GM23338 (cell line): ENCODE data around the gene PVRIG.

ENCODE experiments used
- EZH2 ChIP-seq: fragments of 200-600 bp; sonication (generic); IDR thresholded peaks from one replicate; pipeline ENCODE4 v1.8.0; 2017; ENCODE audit warnings: antibody characterized with exemption, mild to moderate bottlenecking, low read depth; ENCODE audit not compliant: unreplicated experiment
- EZH2phosphoT487 ChIP-seq: fragments of 200-600 bp; sonication (generic); IDR thresholded peaks from one replicate; pipeline ENCODE4 v1.8.1; 2018; ENCODE audit warnings: antibody characterized with exemption; ENCODE audit not compliant: unreplicated experiment
- POLR2AphosphoS5 ChIP-seq: IDR thresholded peaks from 2 replicates; pipeline ENCODE4 v1.6.1; 2016; ENCODE audit warnings: antibody characterized with exemption, low read depth
- TF ChIP-seq, protein P1 (sequence below), 2 experiments: fragments of 200-600 bp in 1 of 2; sonication (generic) in 1 of 2; conservative IDR thresholded peaks; 2 replicates each; pipeline versions ENCODE4 v1.5.1 to v1.6.1; 2016 to 2017; ENCODE audit warnings: antibody characterized with exemption in 2 of 2, low read depth in 2 of 2, mild to moderate bottlenecking in 2 of 2, moderate library complexity in 1 of 2
- TF ChIP-seq, protein P2 (sequence below): IDR thresholded peaks from one replicate; pipeline ENCODE4 v1.6.1; 2018; ENCODE audit warnings: antibody characterized with exemption; ENCODE audit not compliant: unreplicated experiment

DNA sequence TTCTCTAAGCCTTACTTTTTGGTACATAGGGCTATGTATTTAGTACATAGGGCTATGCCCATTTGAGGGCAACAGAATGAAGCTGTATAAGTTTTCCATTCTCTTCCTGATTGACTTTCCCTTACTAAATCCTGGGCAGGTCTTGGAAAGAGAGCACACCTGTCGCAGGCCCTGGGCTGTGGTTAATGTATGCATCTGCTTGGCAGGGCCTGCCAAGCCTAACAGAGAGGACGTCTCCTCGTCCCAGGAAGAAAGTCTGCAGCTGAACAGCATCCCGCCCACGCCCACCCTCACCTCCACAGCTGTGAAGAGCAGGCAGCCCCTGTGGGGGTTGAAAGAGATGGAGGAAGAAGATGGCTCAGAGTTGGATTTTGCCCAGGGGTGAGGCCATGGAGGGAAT is 8.9 kb upstream of the PVRIG start:
- TF ChIP-seq, protein P1, sequence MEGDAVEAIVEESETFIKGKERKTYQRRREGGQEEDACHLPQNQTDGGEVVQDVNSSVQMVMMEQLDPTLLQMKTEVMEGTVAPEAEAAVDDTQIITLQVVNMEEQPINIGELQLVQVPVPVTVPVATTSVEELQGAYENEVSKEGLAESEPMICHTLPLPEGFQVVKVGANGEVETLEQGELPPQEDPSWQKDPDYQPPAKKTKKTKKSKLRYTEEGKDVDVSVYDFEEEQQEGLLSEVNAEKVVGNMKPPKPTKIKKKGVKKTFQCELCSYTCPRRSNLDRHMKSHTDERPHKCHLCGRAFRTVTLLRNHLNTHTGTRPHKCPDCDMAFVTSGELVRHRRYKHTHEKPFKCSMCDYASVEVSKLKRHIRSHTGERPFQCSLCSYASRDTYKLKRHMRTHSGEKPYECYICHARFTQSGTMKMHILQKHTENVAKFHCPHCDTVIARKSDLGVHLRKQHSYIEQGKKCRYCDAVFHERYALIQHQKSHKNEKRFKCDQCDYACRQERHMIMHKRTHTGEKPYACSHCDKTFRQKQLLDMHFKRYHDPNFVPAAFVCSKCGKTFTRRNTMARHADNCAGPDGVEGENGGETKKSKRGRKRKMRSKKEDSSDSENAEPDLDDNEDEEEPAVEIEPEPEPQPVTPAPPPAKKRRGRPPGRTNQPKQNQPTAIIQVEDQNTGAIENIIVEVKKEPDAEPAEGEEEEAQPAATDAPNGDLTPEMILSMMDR (conservative IDR thresholded peaks at IDR 0.05; ENCODE audit: low read depth in 2 of 2), result no peak
- TF ChIP-seq EZH2 (no peak), POLR2AphosphoS5 (no peak), EZH2phosphoT487 (no peak)
- TF ChIP-seq, protein P2, sequence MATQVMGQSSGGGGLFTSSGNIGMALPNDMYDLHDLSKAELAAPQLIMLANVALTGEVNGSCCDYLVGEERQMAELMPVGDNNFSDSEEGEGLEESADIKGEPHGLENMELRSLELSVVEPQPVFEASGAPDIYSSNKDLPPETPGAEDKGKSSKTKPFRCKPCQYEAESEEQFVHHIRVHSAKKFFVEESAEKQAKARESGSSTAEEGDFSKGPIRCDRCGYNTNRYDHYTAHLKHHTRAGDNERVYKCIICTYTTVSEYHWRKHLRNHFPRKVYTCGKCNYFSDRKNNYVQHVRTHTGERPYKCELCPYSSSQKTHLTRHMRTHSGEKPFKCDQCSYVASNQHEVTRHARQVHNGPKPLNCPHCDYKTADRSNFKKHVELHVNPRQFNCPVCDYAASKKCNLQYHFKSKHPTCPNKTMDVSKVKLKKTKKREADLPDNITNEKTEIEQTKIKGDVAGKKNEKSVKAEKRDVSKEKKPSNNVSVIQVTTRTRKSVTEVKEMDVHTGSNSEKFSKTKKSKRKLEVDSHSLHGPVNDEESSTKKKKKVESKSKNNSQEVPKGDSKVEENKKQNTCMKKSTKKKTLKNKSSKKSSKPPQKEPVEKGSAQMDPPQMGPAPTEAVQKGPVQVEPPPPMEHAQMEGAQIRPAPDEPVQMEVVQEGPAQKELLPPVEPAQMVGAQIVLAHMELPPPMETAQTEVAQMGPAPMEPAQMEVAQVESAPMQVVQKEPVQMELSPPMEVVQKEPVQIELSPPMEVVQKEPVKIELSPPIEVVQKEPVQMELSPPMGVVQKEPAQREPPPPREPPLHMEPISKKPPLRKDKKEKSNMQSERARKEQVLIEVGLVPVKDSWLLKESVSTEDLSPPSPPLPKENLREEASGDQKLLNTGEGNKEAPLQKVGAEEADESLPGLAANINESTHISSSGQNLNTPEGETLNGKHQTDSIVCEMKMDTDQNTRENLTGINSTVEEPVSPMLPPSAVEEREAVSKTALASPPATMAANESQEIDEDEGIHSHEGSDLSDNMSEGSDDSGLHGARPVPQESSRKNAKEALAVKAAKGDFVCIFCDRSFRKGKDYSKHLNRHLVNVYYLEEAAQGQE, result no peak
